Embryonic facial prominence (tissue), 1 donor: ENCODE results near the gene ACO2.
A peak's percentile ranks its signal among the peaks of the same experiment; 100 is the strongest.
"Not testable (repeated sequence)": the region's sequence is repeated elsewhere in the genome, so short reads cannot be mapped to it uniquely, and the experiment has no call there.

Source experiments
- DNase-seq: peaks from one replicate; pipeline ENCODE4 v3.0.0-alpha.2; 2016; ENCODE audit errors: extremely low spot score

Gene ACO2

GRCh38 chr22:41468381-41469217, at the start of gene ACO2, which contains the start of gene PHF5A:
Gene ACO2, plus strand, starts transcription at chr22:41469117. Its CDS starts 30 bp downstream, at chr22:41469147.
Gene PHF5A, minus strand, starts transcription at chr22:41468692. Its CDS starts 39 bp downstream, at chr22:41468653.
- DNase-seq, result peak; percentile 98

GRCh38 chr22:41425660-41426365, 43.1 kb upstream of the ACO2 start:
- no peak for DNase-seq

- no peak for DNase-seq
Observed at GRCh38 chr22:41429232-41429950, 39.5 kb upstream of the ACO2 start.

GRCh38 chr22:41429951-41430332, 39.0 kb upstream of the ACO2 start:
- DNase-seq, result no peak

GRCh38 chr22:41431656-41432055, 37.3 kb upstream of the ACO2 start:
- DNase-seq, result no peak

GRCh38 chr22:41433480-41433879, 35.4 kb upstream of the ACO2 start:
- not testable (repeated sequence) for DNase-seq

- DNase-seq, result not testable (repeated sequence)
Observed at GRCh38 chr22:41434361-41435003, 34.4 kb upstream of the ACO2 start.

GRCh38 chr22:41435560-41435959, 33.4 kb upstream of the ACO2 start:
- no peak for DNase-seq

- DNase-seq, result no peak
Observed at GRCh38 chr22:41436322-41437113, 32.4 kb upstream of the ACO2 start.

- DNase-seq, result no peak
Observed at GRCh38 chr22:41437198-41437597, 31.7 kb upstream of the ACO2 start.

GRCh38 chr22:41440511-41440910, 28.4 kb upstream of the ACO2 start:
- DNase-seq, result not testable (repeated sequence)

- no peak for DNase-seq
Observed at GRCh38 chr22:41442240-41442792, 26.6 kb upstream of the ACO2 start.

GRCh38 chr22:41444360-41445128, 24.4 kb upstream of the ACO2 start:
- peak; percentile 96 for DNase-seq

GRCh38 chr22:41445129-41446056, 23.5 kb upstream of the ACO2 start:
- no peak for DNase-seq

GRCh38 chr22:41446057-41446501, 22.8 kb upstream of the ACO2 start:
- DNase-seq, result no peak

GRCh38 chr22:41446639-41447434, 22.1 kb upstream of the ACO2 start, which contains the start of gene TOB2:
Gene TOB2, minus strand, starts transcription at chr22:41446801. Its CDS starts 9,456 bp downstream, at chr22:41437345.
- DNase-seq, result peak; percentile 91

- peak; percentile 46 for DNase-seq
Observed at GRCh38 chr22:41447435-41448188, 21.3 kb upstream of the ACO2 start.
